ENCODE measurements around the gene MSH6.
"Not testable (repeated sequence)": the region's sequence is repeated elsewhere in the genome, so short reads cannot be mapped to it uniquely, and the experiment has no call there.

MSH6 gene

DNA sequence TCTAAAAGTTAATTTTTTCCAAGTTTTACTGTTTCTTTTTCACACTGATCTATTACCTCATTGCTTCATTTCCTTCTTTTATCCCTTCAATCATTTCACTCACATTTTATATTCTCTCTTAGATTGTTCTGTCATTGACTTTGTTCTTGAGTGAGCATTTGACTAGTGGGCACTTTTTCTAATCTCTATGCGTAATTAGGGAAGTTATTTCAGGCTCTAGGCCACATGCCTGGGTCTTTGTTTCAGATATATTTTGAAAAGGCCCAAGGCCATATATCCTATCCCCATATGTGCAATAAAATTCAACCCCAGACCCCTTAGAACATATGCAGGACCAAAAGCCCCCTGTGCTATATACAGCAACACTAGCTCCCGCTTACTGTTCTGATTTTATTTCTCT is 61.2 kb downstream of the MSH6 start:
- no peak for FAIRE-seq

DNA sequence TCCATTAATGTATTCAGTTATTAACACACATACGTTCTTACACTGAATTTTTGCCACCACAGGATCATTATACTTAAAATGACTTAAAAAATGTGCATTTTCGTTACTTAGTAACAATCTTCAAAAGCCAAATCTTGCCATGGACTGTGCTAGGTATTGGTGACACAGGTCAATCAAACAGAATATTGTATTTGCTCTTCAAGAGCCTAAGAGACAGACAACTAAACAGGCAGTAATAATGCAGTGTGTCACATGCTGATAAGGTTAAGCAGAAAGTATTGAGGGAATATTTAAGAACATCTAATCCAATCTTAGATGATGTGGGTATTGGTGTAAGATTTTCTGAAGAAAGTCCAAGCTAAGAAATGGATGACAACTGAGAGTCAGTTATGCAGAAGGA is 66.4 kb downstream of the MSH6 start:
- FAIRE-seq = no peak

- no peak for FAIRE-seq
Measured at GRCh38 chr2:47850198-47850597, 67.3 kb downstream of the MSH6 start.

DNA sequence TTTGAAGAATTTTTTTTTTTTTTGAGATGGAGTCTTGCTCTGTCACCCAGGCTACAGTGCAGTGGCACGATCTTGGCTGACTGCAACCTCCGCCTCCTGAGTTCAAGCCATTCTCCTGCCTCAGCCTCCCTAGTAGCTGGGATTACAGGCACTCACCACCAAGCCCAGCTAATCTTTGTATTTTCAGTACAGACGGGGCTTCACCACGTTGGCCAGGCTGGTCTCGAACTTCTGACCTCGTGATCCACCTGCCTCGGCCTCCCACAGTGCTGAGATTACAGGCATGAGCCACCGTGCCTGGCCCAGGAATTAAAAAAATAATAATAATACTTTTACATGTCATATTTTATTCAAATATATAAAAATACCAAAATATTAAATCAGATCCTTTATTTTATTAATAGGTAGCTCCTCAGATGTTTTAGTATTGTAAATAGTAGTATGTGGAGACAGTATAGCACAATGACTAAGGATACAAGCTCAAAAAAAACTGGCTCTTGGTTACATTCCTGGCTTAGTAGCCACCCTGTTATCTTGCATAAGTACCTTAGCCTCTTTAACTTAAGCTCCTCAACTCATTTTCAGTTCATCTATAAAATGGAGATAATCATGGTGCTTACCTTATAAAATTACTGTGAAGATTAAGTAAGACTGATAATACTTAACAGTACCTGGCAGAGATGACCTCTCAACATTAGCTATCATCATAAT is 70.3 kb downstream of the MSH6 start:
- not testable (repeated sequence) for FAIRE-seq

Measured in colon (tissue), 2 donors.